D721Med (cell line): ENCODE results near the gene PITX1.

Experiments
- DNase-seq: peaks from one replicate; pipeline ENCODE4 v3.0.0; 2011; ENCODE audit warnings: low spot score; ENCODE audit not compliant: insufficient read length
- FAIRE-seq: peaks from 2 replicates; lab custom pipeline; 2011; peaks lifted over from hg19 to GRCh38; lab: Jason Lieb, UNC
- CTCF ChIP-seq: IDR thresholded peaks from 2 replicates; pipeline ENCODE4 v1.5.1; 2012; ENCODE audit warnings: mild to moderate bottlenecking, control low read depth; ENCODE audit not compliant: insufficient read depth; ENCODE audit errors: missing control alignments

PITX1 gene

GRCh38 chr5:135038205-135038812, 4.3 kb upstream of the PITX1 start:
- TF ChIP-seq CTCF, result no peak
- FAIRE-seq (no peak), DNase-seq (no peak)

- no peak for TF ChIP-seq CTCF
- no peak for DNase-seq
- no peak for FAIRE-seq
Observed at GRCh38 chr5:135037519-135038204, 3.6 kb upstream of the PITX1 start.

GRCh38 chr5:135036405-135036804, 2.4 kb upstream of the PITX1 start:
- FAIRE-seq, result no peak
- TF ChIP-seq CTCF, result no peak
- DNase-seq, result no peak

GRCh38 chr5:135035678-135036030, 1.6 kb upstream of the PITX1 start:
- DNase-seq (no peak), FAIRE-seq (no peak)
- no peak for TF ChIP-seq CTCF

GRCh38 chr5:135034963-135035677, 1.1 kb upstream of the PITX1 start:
- FAIRE-seq (no peak), DNase-seq (no peak)
- TF ChIP-seq CTCF, result no peak

- TF ChIP-seq CTCF, result no peak
- DNase-seq (peak; percentile 84), FAIRE-seq (no peak)
Observed at GRCh38 chr5:135034236-135034962, 371 bp upstream of the PITX1 start.
